ENCODE measurements around the gene PXN. TPM values are rescaled to one million over a fixed set of nuclear protein-coding genes. Genes with fewer than 3 reads are reported as not detected.

Gene PXN
- total RNA-seq, 1 donor from 2014 or later = 60.7 TPM

- H3K4me1 Mint-ChIP-seq (ENCODE audit: unreplicated experiment) = no peaks in the 10 kb centered on the region
- TF ChIP-seq CTCF (conservative IDR thresholded peaks at IDR 0.05) = no peak
- H3K36me3 Mint-ChIP-seq = peaks cover 26% of the 10 kb centered on the region
- no peak overlapping the region for H3K4me3 Mint-ChIP-seq
- H3K9me3 Mint-ChIP-seq = no peaks in the 10 kb centered on the region
- H3K27ac Mint-ChIP-seq = no peak overlapping the region
- no peaks in the 10 kb centered on the region for H3K27me3 Mint-ChIP-seq
- DNase-seq (ENCODE audit: extremely low spot score, unreplicated experiment) = no peak
Observed at GRCh38 chr12:120175062-120175461, 90.5 kb downstream of the PXN start.

GRCh38 chr12:120172053-120172452 is 93.5 kb downstream of the PXN start:
- no peaks in the 10 kb centered on the region for H3K27me3 Mint-ChIP-seq
- DNase-seq (ENCODE audit: extremely low spot score, unreplicated experiment) = no peak
- peaks cover 17% of the 10 kb centered on the region for H3K36me3 Mint-ChIP-seq
- H3K4me1 Mint-ChIP-seq (ENCODE audit: unreplicated experiment) = no peaks in the 10 kb centered on the region
- no peak overlapping the region for H3K4me3 Mint-ChIP-seq
- no peak for TF ChIP-seq CTCF (conservative IDR thresholded peaks at IDR 0.05)
- no peaks in the 10 kb centered on the region for H3K9me3 Mint-ChIP-seq
- no peak overlapping the region for H3K27ac Mint-ChIP-seq

GRCh38 chr12:120170631-120171030 is 94.9 kb downstream of the PXN start:
- no peak overlapping the region for H3K4me3 Mint-ChIP-seq
- no peaks in the 10 kb centered on the region for H3K4me1 Mint-ChIP-seq (ENCODE audit: unreplicated experiment)
- no peak for TF ChIP-seq CTCF (conservative IDR thresholded peaks at IDR 0.05)
- DNase-seq (ENCODE audit: extremely low spot score, unreplicated experiment) = no peak
- no peak overlapping the region for H3K27ac Mint-ChIP-seq
- H3K27me3 Mint-ChIP-seq = no peaks in the 10 kb centered on the region
- no peaks in the 10 kb centered on the region for H3K9me3 Mint-ChIP-seq
- peaks cover 17% of the 10 kb centered on the region for H3K36me3 Mint-ChIP-seq

- Mint-ChIP-seq H3K9me3 (no peaks in the 10 kb centered on the region), H3K27me3 (no peaks in the 10 kb centered on the region), H3K4me3 (no peak overlapping the region), H3K27ac (no peak overlapping the region), H3K4me1 (ENCODE audit: unreplicated experiment) (no peaks in the 10 kb centered on the region), H3K36me3 (peaks cover 14% of the 10 kb centered on the region)
- DNase-seq (ENCODE audit: extremely low spot score, unreplicated experiment) = no peak
- TF ChIP-seq CTCF (conservative IDR thresholded peaks at IDR 0.05) = no peak
Observed at GRCh38 chr12:120169946-120170345, 95.6 kb downstream of the PXN start.

- no peak for DNase-seq (ENCODE audit: extremely low spot score, unreplicated experiment)
- H3K36me3 Mint-ChIP-seq = peaks cover 6% of the 10 kb centered on the region
- no peak overlapping the region for H3K4me3 Mint-ChIP-seq
- no peak for TF ChIP-seq CTCF (conservative IDR thresholded peaks at IDR 0.05)
- no peak overlapping the region for H3K27ac Mint-ChIP-seq
- H3K27me3 Mint-ChIP-seq = no peaks in the 10 kb centered on the region
- no peaks in the 10 kb centered on the region for H3K4me1 Mint-ChIP-seq (ENCODE audit: unreplicated experiment)
- H3K9me3 Mint-ChIP-seq = no peaks in the 10 kb centered on the region
Observed at GRCh38 chr12:120168337-120168736, 97.2 kb downstream of the PXN start.

- no peaks in the 10 kb centered on the region for H3K9me3 Mint-ChIP-seq
- DNase-seq (ENCODE audit: extremely low spot score, unreplicated experiment) = no peak
- H3K4me1 Mint-ChIP-seq (ENCODE audit: unreplicated experiment) = no peaks in the 10 kb centered on the region
- no peak overlapping the region for H3K4me3 Mint-ChIP-seq
- no peak overlapping the region for H3K27ac Mint-ChIP-seq
- no peak for TF ChIP-seq CTCF (conservative IDR thresholded peaks at IDR 0.05)
- H3K27me3 Mint-ChIP-seq = no peaks in the 10 kb centered on the region
- H3K36me3 Mint-ChIP-seq = peaks cover 4% of the 10 kb centered on the region
Observed at GRCh38 chr12:120167529-120168095, 97.9 kb downstream of the PXN start.
